Activated naive CD4-positive, alpha-beta T cell treated with anti-CD3 and anti-CD28 coated beads, Interleukin-2, amount 50 U/mL, for 72 hours (primary cell): ENCODE data around the gene SIRPD. TPM values are rescaled to one million over a fixed set of nuclear protein-coding genes. Genes with fewer than 3 reads are reported as not detected.

ENCODE experiments used
- ATAC-seq, 2 donors: fragments of 150-1000 bp; cut with Tn5 transposase; 2 replicates each; pipeline ENCODE4 v1.10.0; 2021; ENCODE audit warnings: mild to moderate bottlenecking in 2 of 2, moderate library complexity in 2 of 2
- DNase-seq, 2 donors: peaks; one replicate each; pipeline ENCODE4 v3.0.0; 2021 to 2022; ENCODE audit warnings: low spot score in 2 of 2
- H3K27ac Mint-ChIP-seq, 2 donors: one replicate each; pipeline ENCODE4 v1.8.0; 2022; ENCODE audit warnings: mild to moderate bottlenecking in 2 of 2, mixed read lengths in 2 of 2
- H3K36me3 Mint-ChIP-seq, 2 donors: one replicate each; pipeline ENCODE4 v1.8.0; 2022; ENCODE audit warnings: mixed read lengths in 2 of 2
- H3K9me3 Mint-ChIP-seq, 2 donors: one replicate each; pipeline ENCODE4 v1.8.0; 2022; ENCODE audit warnings: mixed read lengths in 2 of 2
- total RNA-seq, 2 donors: library from RNA; stranded (reverse); gene quantifications; one replicate each; pipeline ENCODE4 v1.2.3, GENCODE V29; 2022

SIRPD gene
- total RNA-seq, 2 donors from 2014 or later: not detected

GRCh38 chr20:1489764-1490436 lies 67.6 kb downstream of the SIRPD start:
- DNase-seq (no peak), ATAC-seq (no peak)
- peaks cover 0 to 5% of the 10 kb centered on the region in 2 donors for H3K36me3 Mint-ChIP-seq
- peaks cover 0 to 9% of the 10 kb centered on the region in 2 donors for H3K9me3 Mint-ChIP-seq
- H3K27ac Mint-ChIP-seq: no peak overlapping the region

- H3K36me3 Mint-ChIP-seq: peaks cover 0 to 5% of the 10 kb centered on the region in 2 donors
- ATAC-seq: no peak
Observed at GRCh38 chr20:1489325-1489724, 68.2 kb downstream of the SIRPD start.

DNA sequence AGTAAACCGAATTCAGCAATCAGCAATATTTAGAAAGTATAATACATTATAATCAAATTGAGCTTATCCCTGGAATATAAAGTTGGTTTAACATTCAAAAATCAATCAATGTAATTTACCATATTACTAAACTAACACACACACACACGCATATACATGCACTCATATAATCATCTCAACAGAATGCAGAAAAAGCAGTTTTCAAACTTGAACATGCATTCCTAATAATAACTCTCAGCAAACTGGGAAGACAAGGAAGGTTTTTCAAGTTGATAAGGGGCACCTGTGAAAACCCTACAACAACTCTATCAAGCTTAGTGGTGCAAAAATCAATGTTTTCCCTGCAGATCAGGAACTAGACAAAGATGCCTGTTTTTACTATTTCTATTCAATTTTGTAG lies 70.9 kb downstream of the SIRPD start:
- Mint-ChIP-seq H3K36me3 (no peaks in the 10 kb centered on the region), H3K9me3 (no peaks in the 10 kb centered on the region), H3K27ac (no peak overlapping the region)
- ATAC-seq (no peak), DNase-seq (no peak)

More at GRCh38 chr20:1489325-1489724, 68.2 kb downstream of the SIRPD start:
- H3K27ac Mint-ChIP-seq: no peak overlapping the region
- H3K9me3 Mint-ChIP-seq: peaks cover 0 to 9% of the 10 kb centered on the region in 2 donors
- no peak for DNase-seq

GRCh38 chr20:1484438-1485116 lies 72.9 kb downstream of the SIRPD start:
- Mint-ChIP-seq H3K36me3 (no peaks in the 10 kb centered on the region), H3K27ac (no peak overlapping the region), H3K9me3 (no peaks in the 10 kb centered on the region)
- DNase-seq (no peak), ATAC-seq (no peak)

Other genes starting within 250 kb of the SIRPD start
- gene SDCBP2, start 228.6 kb downstream of the SIRPD start, total RNA-seq: 10 to 100 TPM in 1 of 2 donors, 1 to 10 TPM in 1; 4.9 to 18.5 TPM
- gene FKBP1A, start 164.7 kb downstream of the SIRPD start, total RNA-seq: 100 to 1,000 TPM; 147 to 374 TPM
- 10 to 100 TPM; 40.1 to 70.1 TPM for gene NSFL1C, start 90.9 kb downstream of the SIRPD start, total RNA-seq
- not detected for gene SIRPB2, start 66.3 kb downstream of the SIRPD start, total RNA-seq
- gene SIRPB1, start 62.3 kb upstream of the SIRPD start, total RNA-seq: 1 to 10 TPM in 1 of 2 donors, under 1 TPM in 1; 0.99 to 1.9 TPM
- gene SIRPG, start 100.1 kb upstream of the SIRPD start, total RNA-seq: 10 to 100 TPM; 46.9 to 67.8 TPM